PC-9 (cell line): ENCODE results near the gene KCNH6.

ENCODE experiments used
- EZH2 ChIP-seq: fragments of 200-600 bp; sonication (generic); IDR thresholded peaks from 2 replicates; pipeline ENCODE4 v1.8.0; 2017; ENCODE audit warnings: antibody characterized with exemption, low read depth
- TF ChIP-seq, protein P1 (sequence below): fragments of 200-600 bp; sonication (generic); conservative IDR thresholded peaks from 2 replicates; pipeline ENCODE4 v1.6.1; 2017; ENCODE audit warnings: mixed run types, antibody characterized with exemption, mild to moderate bottlenecking, moderate library complexity

DNA sequence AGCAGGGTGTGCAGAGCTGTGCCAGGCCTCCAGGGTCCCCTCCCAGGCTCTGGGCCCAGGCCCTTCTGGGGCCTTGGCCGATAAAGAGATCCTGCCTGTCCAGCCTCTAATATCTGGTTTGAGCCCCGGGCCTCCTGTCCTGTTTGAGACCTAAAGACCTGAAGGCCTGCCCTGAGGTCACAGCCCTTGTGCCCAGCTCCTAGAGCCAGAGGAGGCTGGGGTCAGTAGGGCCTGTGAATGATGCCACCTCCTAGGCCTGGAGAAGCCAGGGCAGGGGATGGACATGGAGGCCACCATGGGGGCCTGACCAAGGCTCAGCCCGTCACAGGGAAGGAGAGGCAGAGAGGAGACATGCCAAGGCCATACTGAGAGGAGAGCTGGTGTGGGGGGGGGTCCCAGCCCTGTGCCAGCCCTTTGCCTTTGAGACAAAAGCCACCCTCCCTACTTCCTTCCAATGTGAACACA, 7.4 kb downstream of the KCNH6 start:
- TF ChIP-seq, protein P1, sequence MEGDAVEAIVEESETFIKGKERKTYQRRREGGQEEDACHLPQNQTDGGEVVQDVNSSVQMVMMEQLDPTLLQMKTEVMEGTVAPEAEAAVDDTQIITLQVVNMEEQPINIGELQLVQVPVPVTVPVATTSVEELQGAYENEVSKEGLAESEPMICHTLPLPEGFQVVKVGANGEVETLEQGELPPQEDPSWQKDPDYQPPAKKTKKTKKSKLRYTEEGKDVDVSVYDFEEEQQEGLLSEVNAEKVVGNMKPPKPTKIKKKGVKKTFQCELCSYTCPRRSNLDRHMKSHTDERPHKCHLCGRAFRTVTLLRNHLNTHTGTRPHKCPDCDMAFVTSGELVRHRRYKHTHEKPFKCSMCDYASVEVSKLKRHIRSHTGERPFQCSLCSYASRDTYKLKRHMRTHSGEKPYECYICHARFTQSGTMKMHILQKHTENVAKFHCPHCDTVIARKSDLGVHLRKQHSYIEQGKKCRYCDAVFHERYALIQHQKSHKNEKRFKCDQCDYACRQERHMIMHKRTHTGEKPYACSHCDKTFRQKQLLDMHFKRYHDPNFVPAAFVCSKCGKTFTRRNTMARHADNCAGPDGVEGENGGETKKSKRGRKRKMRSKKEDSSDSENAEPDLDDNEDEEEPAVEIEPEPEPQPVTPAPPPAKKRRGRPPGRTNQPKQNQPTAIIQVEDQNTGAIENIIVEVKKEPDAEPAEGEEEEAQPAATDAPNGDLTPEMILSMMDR, result no peak
- no peak for TF ChIP-seq EZH2
